ENCODE results near the gene HSPA14.
"Not testable (repeated sequence)": the region's sequence is repeated elsewhere in the genome, so short reads cannot be mapped to it uniquely, and the experiment has no call there.

HSPA14 gene

DNA sequence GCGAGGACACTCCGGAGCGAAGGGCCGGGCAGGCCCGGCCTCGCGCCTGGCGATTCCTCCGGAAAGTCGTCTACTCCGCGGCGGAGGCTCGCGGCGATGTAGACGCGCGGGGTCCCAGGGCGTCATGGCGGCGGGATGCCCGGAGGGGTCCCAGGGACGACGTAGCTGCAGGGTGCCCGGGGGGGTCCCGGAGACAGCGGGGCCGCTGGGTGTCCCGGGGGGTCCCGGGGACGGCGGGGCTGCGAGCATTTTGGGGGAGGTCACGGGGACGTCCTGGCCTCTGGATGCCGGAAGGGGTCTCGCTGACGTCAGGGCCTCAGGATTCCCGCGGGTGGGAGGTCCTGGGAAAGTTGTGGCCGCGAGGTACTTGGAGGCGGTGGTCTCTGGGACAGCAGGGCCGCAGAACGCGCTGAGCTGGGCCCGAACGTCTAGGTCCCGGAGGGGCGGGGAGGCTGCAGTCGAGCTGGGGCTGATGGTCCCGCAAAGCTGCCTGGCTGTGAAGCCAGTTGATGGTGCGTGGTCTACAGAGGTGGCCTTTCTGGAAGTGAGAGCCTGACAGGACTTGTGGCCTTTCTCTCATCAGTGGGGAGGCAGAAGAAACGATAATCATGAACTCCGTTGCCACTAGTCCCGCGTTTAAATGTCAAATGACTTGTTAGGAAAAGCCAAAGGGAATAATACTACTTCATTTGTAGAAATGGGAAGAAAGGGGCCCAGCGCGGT lies 637 bp downstream of the HSPA14 start:
- peak; percentile 36 for DNase-seq

GRCh38 chr10:14839305-14839695 lies 1.2 kb downstream of the HSPA14 start:
- no peak for DNase-seq

DNA sequence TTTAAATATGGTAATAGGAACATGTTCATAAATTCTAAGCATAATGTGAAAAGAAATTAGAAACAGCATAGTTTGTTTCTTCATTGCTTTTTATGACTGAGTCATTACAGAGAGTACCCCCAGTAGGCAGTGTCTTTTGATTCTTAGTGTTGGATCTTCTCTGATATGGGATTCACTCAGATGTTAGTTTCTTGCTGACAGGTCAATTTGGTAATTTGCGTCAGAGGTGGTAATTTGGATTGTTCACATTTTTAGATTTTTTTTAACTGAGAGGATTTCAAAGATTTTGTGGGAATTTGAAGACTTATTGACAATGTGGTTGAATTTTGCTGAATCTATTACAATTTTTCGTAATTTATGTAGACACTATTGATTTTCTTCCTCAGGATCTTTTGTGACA lies 2.1 kb downstream of the HSPA14 start:
- DNase-seq, result no peak

DNA sequence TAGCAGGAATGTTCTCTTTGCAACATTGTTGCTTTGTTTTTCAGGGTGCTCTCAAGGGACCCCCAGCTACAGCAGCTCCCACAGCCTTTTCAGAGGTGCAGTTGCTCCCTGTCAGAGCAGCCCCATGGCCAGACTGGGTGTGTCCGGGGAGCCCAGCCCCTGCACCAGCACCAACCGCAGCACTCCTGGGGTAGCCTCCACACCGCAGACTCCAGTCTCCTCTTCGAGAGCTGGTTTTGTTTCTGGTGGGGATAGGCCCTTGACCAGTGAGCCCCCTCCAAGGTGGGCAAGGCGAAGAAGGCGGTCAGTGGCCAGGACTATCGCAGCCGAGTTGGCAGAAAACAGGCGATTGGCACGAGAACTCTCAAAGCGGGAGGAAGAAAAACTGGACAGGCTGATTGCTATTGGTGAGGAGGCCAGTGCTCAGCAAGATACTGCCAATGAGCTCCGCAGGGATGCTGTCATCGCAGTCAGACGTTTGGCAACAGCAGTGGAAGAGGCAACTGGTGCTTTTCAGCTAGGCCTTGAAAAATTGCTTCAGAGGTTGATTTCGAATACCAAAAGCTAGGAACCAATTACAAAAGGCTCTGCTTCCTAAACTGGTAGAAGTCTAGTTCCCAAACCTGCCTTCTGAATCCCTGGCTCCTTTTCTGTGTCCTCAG lies 5.4 kb downstream of the HSPA14 start:
- DNase-seq, result no peak

GRCh38 chr10:14844948-14845347 lies 6.8 kb downstream of the HSPA14 start:
- DNase-seq, result no peak

DNA sequence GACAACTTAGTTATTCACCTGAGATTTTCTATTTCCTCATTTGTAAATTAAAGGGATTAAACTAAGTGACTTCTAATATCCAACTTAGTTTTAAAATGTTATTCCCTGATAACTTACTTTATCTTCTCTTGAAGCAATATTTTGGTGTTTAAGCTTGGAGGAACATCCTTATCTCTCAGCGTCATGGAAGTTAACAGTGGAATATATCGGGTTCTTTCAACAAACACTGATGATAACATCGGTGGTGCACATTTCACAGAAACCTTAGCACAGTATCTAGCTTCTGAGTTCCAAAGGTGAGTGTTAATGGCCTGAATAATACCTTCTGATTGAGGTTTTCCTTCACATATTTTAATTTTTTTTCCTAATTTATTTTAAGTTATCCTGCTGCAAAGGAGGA lies 14.1 kb downstream of the HSPA14 start:
- DNase-seq, result no peak

GRCh38 chr10:14855453-14855852 lies 17.3 kb downstream of the HSPA14 start:
- DNase-seq, result no peak

GRCh38 chr10:14858338-14858960 lies 20.3 kb downstream of the HSPA14 start:
- no peak for DNase-seq

GRCh38 chr10:14859043-14859442 lies 20.9 kb downstream of the HSPA14 start:
- DNase-seq, result no peak

GRCh38 chr10:14859775-14860174 lies 21.7 kb downstream of the HSPA14 start:
- no peak for DNase-seq

DNA sequence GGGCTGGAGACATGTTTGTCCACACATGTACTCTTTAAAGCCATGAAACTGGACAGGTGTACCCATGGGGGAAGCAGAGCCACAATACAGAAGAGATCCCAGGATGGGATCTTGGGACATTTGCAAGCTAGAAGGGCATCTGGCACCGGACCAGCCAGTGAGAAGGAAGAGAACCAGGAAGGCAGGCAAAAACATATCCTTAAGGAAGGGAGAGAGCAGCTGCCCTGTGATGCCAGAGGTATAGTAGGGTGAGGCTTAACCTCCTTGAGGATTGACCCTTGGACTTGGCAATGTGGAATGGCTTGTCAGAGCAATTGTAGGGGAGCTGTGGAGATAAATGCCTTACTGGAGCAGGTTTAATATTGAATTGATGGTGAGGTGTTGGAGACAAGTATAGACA lies 22.7 kb downstream of the HSPA14 start:
- DNase-seq, result no peak

- DNase-seq, result not testable (repeated sequence)
These were observed 26.4 kb downstream of the HSPA14 start for GRCh38 chr10:14864466-14864865.

GRCh38 chr10:14864871-14865270 lies 26.8 kb downstream of the HSPA14 start:
- DNase-seq, result not testable (repeated sequence)

DNA sequence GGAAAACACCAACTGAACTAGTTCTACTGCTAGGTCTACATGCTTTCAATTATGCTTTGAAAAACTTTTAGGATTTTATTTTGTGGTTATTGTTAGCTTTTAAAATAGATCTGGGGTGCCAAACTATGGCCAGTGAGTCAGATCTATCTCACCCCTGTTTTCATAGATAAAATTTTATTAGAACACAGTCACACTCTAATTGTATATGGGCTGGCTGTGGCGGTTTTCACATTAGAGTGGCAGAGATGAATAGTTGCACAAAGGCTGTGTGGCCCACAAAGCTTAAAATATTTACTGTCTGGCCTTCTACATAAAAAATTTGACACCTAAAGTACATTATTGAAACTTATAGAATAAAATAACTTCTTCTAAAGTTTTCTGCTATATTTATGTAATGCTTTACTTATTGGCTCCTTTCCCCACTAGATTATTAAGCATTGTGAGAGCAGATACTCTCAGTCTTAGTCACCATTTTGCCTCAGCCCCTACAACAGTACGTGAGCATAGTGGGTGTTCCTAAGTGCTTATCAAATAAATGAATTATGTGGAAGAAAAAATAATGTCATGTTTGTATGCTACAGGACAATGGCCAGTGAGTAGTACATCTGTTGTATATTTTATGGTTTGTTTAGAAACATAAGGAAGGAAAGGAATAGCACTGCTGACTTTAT lies 35.1 kb downstream of the HSPA14 start:
- DNase-seq, result no peak

- no peak for DNase-seq
These were observed 37.8 kb downstream of the HSPA14 start for GRCh38 chr10:14875941-14876340.

GRCh38 chr10:14876764-14877163 lies 38.7 kb downstream of the HSPA14 start:
- no peak for DNase-seq

- peak; percentile 95 for DNase-seq
These were observed 40.4 kb downstream of the HSPA14 start, which contains the start of gene SUV39H2 for GRCh38 chr10:14878266-14879123. TSS of gene SUV39H2 (plus strand) at chr10:14878866. CDS start at chr10:14878889, 23 bp downstream.

DNA sequence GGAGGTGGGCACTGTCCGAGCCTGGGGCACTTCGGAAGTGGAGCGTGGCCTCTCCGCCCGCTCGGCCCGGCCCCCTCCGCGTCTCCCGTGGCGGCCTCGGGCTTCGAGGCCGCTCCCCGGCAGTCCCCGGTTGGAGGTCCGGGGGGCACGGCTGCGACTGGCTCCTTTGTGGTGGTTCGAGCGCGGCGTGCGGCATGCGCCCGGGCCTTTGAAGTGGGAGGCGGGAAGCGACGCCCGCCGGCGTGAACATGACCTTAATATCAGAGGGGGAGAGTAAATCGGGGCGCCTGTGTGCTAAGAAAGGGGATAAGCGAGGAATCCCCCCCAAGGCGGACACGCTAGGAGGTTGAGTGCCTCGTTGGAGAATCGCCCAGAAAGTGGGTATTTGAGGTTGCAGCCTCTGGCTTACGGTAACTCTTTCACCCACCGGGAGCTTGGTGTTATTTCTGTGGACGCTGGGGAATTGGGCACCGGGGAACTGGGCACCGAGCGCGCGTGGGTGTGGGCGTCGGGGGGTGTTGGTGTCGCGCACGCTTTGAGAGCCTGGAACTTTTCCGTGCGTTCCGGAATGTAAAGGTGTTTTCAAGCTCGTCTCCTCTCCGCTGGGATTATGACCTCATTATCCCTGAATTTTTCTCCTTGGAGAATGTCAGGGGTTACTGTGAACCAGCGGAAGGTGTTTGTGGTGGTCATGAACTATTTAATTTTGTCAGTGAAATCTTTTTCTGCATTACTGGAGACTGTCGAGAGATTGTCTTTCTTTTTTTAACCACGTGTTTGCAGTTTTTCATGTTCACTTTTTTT lies 41.2 kb downstream of the HSPA14 start:
- peak; percentile 55 for DNase-seq

GRCh38 chr10:14879928-14880193 lies 41.8 kb downstream of the HSPA14 start:
- no peak for DNase-seq

GRCh38 chr10:14880229-14880628 lies 42.1 kb downstream of the HSPA14 start:
- no peak for DNase-seq

DNA sequence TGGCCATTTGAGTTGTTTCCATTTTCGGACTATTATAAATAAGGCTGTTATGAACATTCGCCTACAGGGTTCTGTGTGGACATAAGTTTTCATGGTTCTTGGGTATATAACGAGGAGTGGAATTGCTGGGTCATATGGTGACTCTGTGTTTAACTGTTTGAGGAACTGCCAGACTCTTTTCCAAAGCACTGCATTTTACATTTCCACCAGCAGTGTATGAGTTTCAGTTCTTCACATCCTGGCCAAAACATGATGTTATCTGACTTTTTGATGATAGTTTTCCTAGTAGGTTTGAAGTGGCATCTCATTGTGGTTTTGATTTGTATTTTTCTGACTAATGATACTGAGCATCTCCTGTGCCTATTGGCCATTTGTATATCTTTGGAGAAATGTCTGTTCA lies 46.0 kb downstream of the HSPA14 start:
- no peak for DNase-seq

DNA sequence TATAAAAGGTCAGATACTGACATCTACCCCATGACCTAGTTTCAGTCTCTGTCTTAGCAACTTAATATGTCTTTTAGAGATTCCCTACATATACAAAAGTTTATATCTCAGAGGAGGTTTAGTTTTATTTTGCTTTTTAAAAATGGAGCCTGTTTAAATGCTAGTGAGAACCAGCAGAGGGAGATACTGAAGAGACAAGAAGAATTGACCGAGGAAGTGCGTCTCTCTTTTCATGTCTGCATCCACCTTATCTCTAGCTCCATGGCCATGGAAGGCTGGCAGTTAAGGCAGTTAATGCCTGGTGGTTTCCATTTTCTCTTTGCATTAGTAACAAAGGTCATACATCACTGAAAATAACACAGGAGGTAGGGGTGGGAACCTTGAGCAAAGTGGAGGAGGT lies 51.2 kb downstream of the HSPA14 start:
- no peak for DNase-seq

Data from activated CD4-positive, CD25-positive, alpha-beta regulatory T cell treated with anti-CD3 and anti-CD28 coated beads, Interleukin-2, amount 50 U/mL, for 72 hours (primary cell).